ENCODE data around the gene SH3RF3.
A peak's percentile ranks its signal among the peaks of the same experiment; 100 is the strongest.

Gene SH3RF3

GRCh38 chr2:109123586-109124201, 5.3 kb upstream of the SH3RF3 start:
- no peak overlapping the region for H3K27ac Mint-ChIP-seq (ENCODE audit: low read depth)
- no peaks in the 10 kb centered on the region for H3K4me1 Mint-ChIP-seq
- H3K4me3 Mint-ChIP-seq = no peak overlapping the region
- ATAC-seq (replicated peaks; ENCODE audit: extremely low read depth, poor library complexity, severe bottlenecking) = no peak
- H3K27me3 Mint-ChIP-seq = peaks cover 79% of the 10 kb centered on the region
- H3K36me3 Mint-ChIP-seq (ENCODE audit: insufficient read depth) = peaks cover 2% of the 10 kb centered on the region
- no peaks in the 10 kb centered on the region for H3K9me3 Mint-ChIP-seq
- no peak for DNase-seq (ENCODE audit: low spot score in 2 of 2)

- DNase-seq (ENCODE audit: low spot score in 2 of 2) (no peak), ATAC-seq (replicated peaks; ENCODE audit: extremely low read depth, poor library complexity, severe bottlenecking) (no peak)
- H3K27me3 Mint-ChIP-seq = peaks cover 78% of the 10 kb centered on the region
- H3K4me3 Mint-ChIP-seq = no peak overlapping the region
- H3K36me3 Mint-ChIP-seq (ENCODE audit: insufficient read depth) = peaks cover 2% of the 10 kb centered on the region
- H3K27ac Mint-ChIP-seq (ENCODE audit: low read depth) = no peak overlapping the region
- no peaks in the 10 kb centered on the region for H3K9me3 Mint-ChIP-seq
- peaks cover 2% of the 10 kb centered on the region for H3K4me1 Mint-ChIP-seq
Observed at GRCh38 chr2:109124982-109125592, 3.9 kb upstream of the SH3RF3 start.

- no peak overlapping the region for H3K4me3 Mint-ChIP-seq
- ATAC-seq (replicated peaks; ENCODE audit: extremely low read depth, poor library complexity, severe bottlenecking) = no peak
- no peak overlapping the region for H3K27ac Mint-ChIP-seq (ENCODE audit: low read depth)
- peaks cover 6% of the 10 kb centered on the region for H3K4me1 Mint-ChIP-seq
- no peak for DNase-seq (ENCODE audit: low spot score in 2 of 2)
- H3K27me3 Mint-ChIP-seq = peaks cover 86% of the 10 kb centered on the region
- H3K9me3 Mint-ChIP-seq = no peaks in the 10 kb centered on the region
- H3K36me3 Mint-ChIP-seq (ENCODE audit: insufficient read depth) = peaks cover 4% of the 10 kb centered on the region
Observed at GRCh38 chr2:109125593-109126500, 3.2 kb upstream of the SH3RF3 start.

- no peak for ATAC-seq (replicated peaks; ENCODE audit: extremely low read depth, poor library complexity, severe bottlenecking)
- Mint-ChIP-seq H3K27ac (ENCODE audit: low read depth) (no peak overlapping the region), H3K4me3 (no peak overlapping the region), H3K4me1 (peaks cover 6% of the 10 kb centered on the region), H3K9me3 (no peaks in the 10 kb centered on the region), H3K36me3 (ENCODE audit: insufficient read depth) (peaks cover 4% of the 10 kb centered on the region), H3K27me3 (peaks cover 88% of the 10 kb centered on the region)
- DNase-seq (ENCODE audit: low spot score in 2 of 2) = no peak
Observed at GRCh38 chr2:109126501-109126860, 2.5 kb upstream of the SH3RF3 start.

- peaks cover 6% of the 10 kb centered on the region for H3K4me1 Mint-ChIP-seq
- peaks cover 85% of the 10 kb centered on the region for H3K27me3 Mint-ChIP-seq
- peaks cover 4% of the 10 kb centered on the region for H3K36me3 Mint-ChIP-seq (ENCODE audit: insufficient read depth)
- H3K27ac Mint-ChIP-seq (ENCODE audit: low read depth) = no peak overlapping the region
- peak overlapping the region; percentile 76 for H3K4me3 Mint-ChIP-seq
- H3K9me3 Mint-ChIP-seq = no peaks in the 10 kb centered on the region
- DNase-seq (ENCODE audit: low spot score in 2 of 2) = no peak
- ATAC-seq (replicated peaks; ENCODE audit: extremely low read depth, poor library complexity, severe bottlenecking) = no peak
Observed at GRCh38 chr2:109127556-109127955, 1.4 kb upstream of the SH3RF3 start.

GRCh38 chr2:109128048-109128615, 873 bp upstream of the SH3RF3 start:
- Mint-ChIP-seq H3K4me1 (peaks cover 6% of the 10 kb centered on the region), H3K9me3 (no peaks in the 10 kb centered on the region), H3K27me3 (peaks cover 85% of the 10 kb centered on the region), H3K4me3 (peak overlapping the region; percentile 76), H3K36me3 (ENCODE audit: insufficient read depth) (peaks cover 4% of the 10 kb centered on the region), H3K27ac (ENCODE audit: low read depth) (no peak overlapping the region)
- DNase-seq (ENCODE audit: low spot score in 2 of 2) (no peak), ATAC-seq (replicated peaks; ENCODE audit: extremely low read depth, poor library complexity, severe bottlenecking) (peak; percentile 24)

GRCh38 chr2:109129356-109129920, 433 bp downstream of the SH3RF3 start:
- Mint-ChIP-seq H3K4me3 (peak overlapping the region; percentile 76), H3K4me1 (peaks cover 6% of the 10 kb centered on the region), H3K9me3 (no peaks in the 10 kb centered on the region), H3K36me3 (ENCODE audit: insufficient read depth) (peaks cover 4% of the 10 kb centered on the region), H3K27me3 (peaks cover 88% of the 10 kb centered on the region), H3K27ac (ENCODE audit: low read depth) (no peak overlapping the region)
- ATAC-seq (replicated peaks; ENCODE audit: extremely low read depth, poor library complexity, severe bottlenecking) (peak; percentile 53), DNase-seq (ENCODE audit: low spot score in 2 of 2) (no peak)

- peaks cover 4% of the 10 kb centered on the region for H3K36me3 Mint-ChIP-seq (ENCODE audit: insufficient read depth)
- H3K27ac Mint-ChIP-seq (ENCODE audit: low read depth) = peak overlapping the region; percentile 48
- ATAC-seq (replicated peaks; ENCODE audit: extremely low read depth, poor library complexity, severe bottlenecking) (no peak), DNase-seq (ENCODE audit: low spot score in 2 of 2) (no peak)
- H3K27me3 Mint-ChIP-seq = peaks cover 88% of the 10 kb centered on the region
- H3K9me3 Mint-ChIP-seq = no peaks in the 10 kb centered on the region
- peak overlapping the region; percentile 76 for H3K4me3 Mint-ChIP-seq
- peaks cover 6% of the 10 kb centered on the region for H3K4me1 Mint-ChIP-seq
Observed at GRCh38 chr2:109129921-109130722, 1.1 kb downstream of the SH3RF3 start.

- Mint-ChIP-seq H3K27me3 (peaks cover 88% of the 10 kb centered on the region), H3K4me1 (peaks cover 6% of the 10 kb centered on the region)
Observed at GRCh38 chr2:109130723-109130995, 1.7 kb downstream of the SH3RF3 start.

GRCh38 chr2:109131777-109132176, 2.8 kb downstream of the SH3RF3 start:
- Mint-ChIP-seq H3K4me1 (peaks cover 6% of the 10 kb centered on the region), H3K27ac (ENCODE audit: low read depth) (no peak overlapping the region), H3K4me3 (no peak overlapping the region), H3K9me3 (no peaks in the 10 kb centered on the region), H3K36me3 (ENCODE audit: insufficient read depth) (peaks cover 7% of the 10 kb centered on the region), H3K27me3 (peaks cover 88% of the 10 kb centered on the region)
- no peak for ATAC-seq (replicated peaks; ENCODE audit: extremely low read depth, poor library complexity, severe bottlenecking)
- no peak for DNase-seq (ENCODE audit: low spot score in 2 of 2)

More at GRCh38 chr2:109130723-109130995, 1.7 kb downstream of the SH3RF3 start:
- ATAC-seq (replicated peaks; ENCODE audit: extremely low read depth, poor library complexity, severe bottlenecking) (no peak), DNase-seq (ENCODE audit: low spot score in 2 of 2) (no peak)
- Mint-ChIP-seq H3K27ac (ENCODE audit: low read depth) (no peak overlapping the region), H3K36me3 (ENCODE audit: insufficient read depth) (peaks cover 7% of the 10 kb centered on the region), H3K9me3 (no peaks in the 10 kb centered on the region), H3K4me3 (peak overlapping the region; percentile 76)

- peaks cover 88% of the 10 kb centered on the region for H3K27me3 Mint-ChIP-seq
- H3K27ac Mint-ChIP-seq (ENCODE audit: low read depth) = no peak overlapping the region
- ATAC-seq (replicated peaks; ENCODE audit: extremely low read depth, poor library complexity, severe bottlenecking) (no peak), DNase-seq (ENCODE audit: low spot score in 2 of 2) (no peak)
- no peak overlapping the region for H3K4me3 Mint-ChIP-seq
- H3K9me3 Mint-ChIP-seq = no peaks in the 10 kb centered on the region
- peaks cover 6% of the 10 kb centered on the region for H3K4me1 Mint-ChIP-seq
- peaks cover 7% of the 10 kb centered on the region for H3K36me3 Mint-ChIP-seq (ENCODE audit: insufficient read depth)
Observed at GRCh38 chr2:109132626-109133025, 3.6 kb downstream of the SH3RF3 start.

GRCh38 chr2:109133746-109134145, 4.7 kb downstream of the SH3RF3 start:
- Mint-ChIP-seq H3K4me1 (peaks cover 6% of the 10 kb centered on the region), H3K4me3 (no peak overlapping the region), H3K27me3 (peaks cover 88% of the 10 kb centered on the region), H3K36me3 (ENCODE audit: insufficient read depth) (peaks cover 5% of the 10 kb centered on the region), H3K27ac (ENCODE audit: low read depth) (no peak overlapping the region), H3K9me3 (no peaks in the 10 kb centered on the region)
- ATAC-seq (replicated peaks; ENCODE audit: extremely low read depth, poor library complexity, severe bottlenecking) (no peak), DNase-seq (ENCODE audit: low spot score in 2 of 2) (no peak)
